Measurements from ENCODE around the gene MGAT4B. TPM values are rescaled to one million over a fixed set of nuclear protein-coding genes. Genes with fewer than 3 reads are reported as not detected.
A peak's percentile ranks its signal among the peaks of the same experiment; 100 is the strongest.

The MGAT4B gene
- total and polyA plus RNA-seq, 2 of the 4 experiments (the other 2 are of a cell fraction), result 73.7 to 155 TPM

- Histone ChIP-seq H4K20me1 (ENCODE audit: insufficient read depth, low read length) (0 out of 2 replicates have a peak, but pooled peaks cover 7% of the 10 kb centered on the region), H3K27ac (ENCODE audit: insufficient read depth, low read length) (peak overlapping the region; percentile 29; the same call in 1 of the 2 replicates), H4K8ac (ENCODE audit: low read depth in 2 of 2, low read length in 2 of 2) (peak overlapping the region; percentile 33 to 39; a peak in 2 of 4 replicates), H3K4ac (ENCODE audit: low read depth, low read length) (peak overlapping the region; percentile 44; the same call in 1 of the 2 replicates), H3K14ac (replicated peaks; ENCODE audit: low read depth, low read length) (no peak overlapping the region), H2BK5ac (ENCODE audit: low read depth, low read length, poor library complexity, severe bottlenecking) (no peak overlapping the region), H4K5ac (ENCODE audit: low read depth, low read length) (no peak overlapping the region), H3K9me3 (ENCODE audit: control insufficient read depth, insufficient read depth, low read length) (no peaks in the 10 kb centered on the region), H2AK9ac (replicated peaks; ENCODE audit: low read depth, low read length, poor library complexity) (peak overlapping the region; percentile 87), H4K91ac (ENCODE audit: insufficient read depth, low read depth, low read length) (no peak overlapping the region), H2BK120ac (ENCODE audit: low read depth, low read length) (no peak overlapping the region), H2BK15ac (ENCODE audit: low read depth, low read length) (no peak overlapping the region), H3K27me3 (ENCODE audit: control insufficient read depth, insufficient read depth, low read length) (no peaks in the 10 kb centered on the region), H3K4me2 (ENCODE audit: low read depth, low read length) (peak overlapping the region; percentile 91), H3K4me1 (ENCODE audit: control insufficient read depth, insufficient read depth, low read length) (peaks cover 9% of the 10 kb centered on the region; the same call in 1 of the 2 replicates), H2AFZ (replicated peaks; ENCODE audit: low read length, poor library complexity) (peak overlapping the region; percentile 87), H3K79me1 (ENCODE audit: low read depth in 1 of 2, low read length in 2 of 2) (peaks cover 0 to 12% of the 10 kb centered on the region in 2 experiments; a peak in 1 of 4 replicates), H3K9me1 (ENCODE audit: insufficient read depth, low read length) (no peaks in the 10 kb centered on the region), H3K9ac (ENCODE audit: low read depth, low read length) (peak overlapping the region; percentile 60), H3K4me3 (ENCODE audit: insufficient read depth, low read depth, low read length) (peak overlapping the region; percentile 59), H3K18ac (ENCODE audit: low read depth, low read length) (no peak overlapping the region), H3K56ac (ENCODE audit: extremely low read depth, insufficient read depth, low read length) (no peak overlapping the region), H2AK5ac (ENCODE audit: low read depth, low read length) (peak overlapping the region; percentile 52; the same call in 1 of the 2 replicates), H2BK20ac (ENCODE audit: low read depth, low read length) (no peak overlapping the region), H3K23ac (ENCODE audit: low read depth, low read length) (peak overlapping the region; percentile 39; the same call in 1 of the 2 replicates), H3K36me3 (ENCODE audit: control insufficient read depth, insufficient read depth, low read length) (peaks cover 35% of the 10 kb centered on the region)
- in situ Hi-C loops (cut with MboI; ENCODE audit: low sequenced_read_pairs) (no loop called here), dilution Hi-C loops (cut with HindIII; ENCODE audit: low sequenced_read_pairs, unreplicated experiment) (no loop called here), intact Hi-C loops (cut with micrococcal nuclease) (no loop called here)
- ATAC-seq (ENCODE audit: low read depth) (no peak; the same call in 1 of the 2 replicates), DNase-seq (no peak)
- POLR2A ChIA-PET (ENCODE audit: unreplicated experiment), result no interaction called here
- 12% methylated on average over 19 of the region's 53 CpGs; no CpG with 5 or more reads in 1 of the 2 experiments for WGBS, 2 experiments (ENCODE audit: extremely low coverage in 2 of 2, insufficient read length in 1 of 2)
- no TSS peak for BruUV-seq (replicated peaks)
- CTCF ChIA-PET, result no interaction called here
- no peak for TF ChIP-seq BHLHE40 (IDR thresholded peaks at IDR 0.05; ENCODE audit: low read depth, low read length)
- no peak for TF ChIP-seq MXI1 (IDR thresholded peaks at IDR 0.05; ENCODE audit: borderline replicate concordance, low read depth, low read length)
- no peak for TF ChIP-seq CHD1 (IDR thresholded peaks at IDR 0.05; ENCODE audit: low read depth, low read length)
- TF ChIP-seq CTCF (conservative IDR thresholded peaks at IDR 0.05; ENCODE audit: low read depth, low read length), result no peak
- no peak for TF ChIP-seq POLR2A (IDR thresholded peaks at IDR 0.05; ENCODE audit: low read depth, low read length)
- no peak for TF ChIP-seq MAFK (IDR thresholded peaks at IDR 0.05; ENCODE audit: low read depth, low read length)
- TF ChIP-seq CEBPB (IDR thresholded peaks at IDR 0.05; ENCODE audit: low read depth, low read length), result no peak
- TF ChIP-seq MAZ (IDR thresholded peaks at IDR 0.05; ENCODE audit: borderline replicate concordance, low read depth, low read length), result no peak
- TF ChIP-seq FOS (IDR thresholded peaks at IDR 0.05; ENCODE audit: low read depth, low read length), result no peak
- no peak for TF ChIP-seq USF2 (IDR thresholded peaks at IDR 0.05; ENCODE audit: low read depth, low read length)
- no peak for TF ChIP-seq RCOR1 (IDR thresholded peaks at IDR 0.05; ENCODE audit: insufficient replicate concordance, low read length)
- no peak for TF ChIP-seq RFX5 (IDR thresholded peaks at IDR 0.05; ENCODE audit: low read depth, low read length)
- no peak for TF ChIP-seq SMC3 (IDR thresholded peaks at IDR 0.05; ENCODE audit: low read depth, low read length)
- TF ChIP-seq ELK1 (IDR thresholded peaks at IDR 0.05; ENCODE audit: borderline replicate concordance, low read depth, low read length), result no peak
Measured at GRCh38 chr5:179795049-179795862, 11.4 kb downstream of the MGAT4B start.

All from IMR-90 (cell line).